ENCODE measurements around the gene TBC1D2B. TPM values are rescaled to one million over a fixed set of nuclear protein-coding genes. Genes with fewer than 3 reads are reported as not detected.
"Not testable (repeated sequence)": the region's sequence is repeated elsewhere in the genome, so short reads cannot be mapped to it uniquely, and the experiment has no call there.

Gene TBC1D2B
- total RNA-seq, 1 experiment from 2014 or later: 50.0 TPM

DNA sequence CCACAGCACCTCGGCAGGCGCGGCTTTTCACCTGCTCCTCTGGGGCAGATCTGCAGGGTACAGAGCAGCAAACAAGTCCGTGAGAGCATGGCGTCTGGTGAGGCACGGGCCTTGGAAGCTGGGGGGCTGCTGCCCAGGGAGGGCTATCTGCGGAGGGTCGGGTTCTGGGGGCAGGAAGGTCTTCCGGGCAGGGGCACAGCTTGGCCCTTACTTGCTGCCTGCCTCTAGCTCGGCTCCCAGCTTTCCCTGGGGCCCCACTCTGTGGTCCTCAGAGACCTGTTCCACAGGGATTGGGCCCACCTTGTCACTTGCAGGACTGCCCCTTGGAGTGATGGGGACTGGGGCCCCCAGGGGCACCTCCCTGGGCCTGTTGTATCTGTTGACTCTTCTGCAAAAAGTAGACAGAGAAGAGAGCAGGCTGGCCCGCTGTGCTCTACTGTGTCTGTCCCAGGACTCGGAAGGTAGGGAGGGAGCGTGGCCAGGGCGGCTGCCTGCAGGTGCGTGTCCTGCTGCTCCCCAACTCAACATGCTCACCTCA is 84.1 kb downstream of the TBC1D2B start:
- Mint-ChIP-seq H3K27ac (ENCODE audit: unreplicated experiment) (peak overlapping the region; percentile 55), H3K4me1 (ENCODE audit: low read depth, unreplicated experiment) (peaks cover 30% of the 10 kb centered on the region), H3K4me3 (ENCODE audit: low read depth, unreplicated experiment) (peak overlapping the region; percentile 54), H3K36me3 (ENCODE audit: insufficient read depth, unreplicated experiment) (peaks cover 45% of the 10 kb centered on the region), H3K27me3 (ENCODE audit: unreplicated experiment) (no peaks in the 10 kb centered on the region), H3K9me3 (ENCODE audit: low read depth, unreplicated experiment) (no peaks in the 10 kb centered on the region)
- DNase-seq: no peak
- intact Hi-C loops (cut with micrococcal nuclease; ENCODE audit: unreplicated experiment): no loop called here
- TF ChIP-seq, protein P1, sequence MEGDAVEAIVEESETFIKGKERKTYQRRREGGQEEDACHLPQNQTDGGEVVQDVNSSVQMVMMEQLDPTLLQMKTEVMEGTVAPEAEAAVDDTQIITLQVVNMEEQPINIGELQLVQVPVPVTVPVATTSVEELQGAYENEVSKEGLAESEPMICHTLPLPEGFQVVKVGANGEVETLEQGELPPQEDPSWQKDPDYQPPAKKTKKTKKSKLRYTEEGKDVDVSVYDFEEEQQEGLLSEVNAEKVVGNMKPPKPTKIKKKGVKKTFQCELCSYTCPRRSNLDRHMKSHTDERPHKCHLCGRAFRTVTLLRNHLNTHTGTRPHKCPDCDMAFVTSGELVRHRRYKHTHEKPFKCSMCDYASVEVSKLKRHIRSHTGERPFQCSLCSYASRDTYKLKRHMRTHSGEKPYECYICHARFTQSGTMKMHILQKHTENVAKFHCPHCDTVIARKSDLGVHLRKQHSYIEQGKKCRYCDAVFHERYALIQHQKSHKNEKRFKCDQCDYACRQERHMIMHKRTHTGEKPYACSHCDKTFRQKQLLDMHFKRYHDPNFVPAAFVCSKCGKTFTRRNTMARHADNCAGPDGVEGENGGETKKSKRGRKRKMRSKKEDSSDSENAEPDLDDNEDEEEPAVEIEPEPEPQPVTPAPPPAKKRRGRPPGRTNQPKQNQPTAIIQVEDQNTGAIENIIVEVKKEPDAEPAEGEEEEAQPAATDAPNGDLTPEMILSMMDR (IDR thresholded peaks at IDR 0.05; ENCODE audit: unreplicated experiment): no peak
- CTCF ChIA-PET: interaction anchor here (0.9 to 1.7 kb wide), 5 partner anchors 15 to 202 kb away, joined by 3 to 11 read pairs (median 4); no protein-coding TSS in a partner anchor
- no TSS peak for BruUV-seq (replicated peaks)

DNA sequence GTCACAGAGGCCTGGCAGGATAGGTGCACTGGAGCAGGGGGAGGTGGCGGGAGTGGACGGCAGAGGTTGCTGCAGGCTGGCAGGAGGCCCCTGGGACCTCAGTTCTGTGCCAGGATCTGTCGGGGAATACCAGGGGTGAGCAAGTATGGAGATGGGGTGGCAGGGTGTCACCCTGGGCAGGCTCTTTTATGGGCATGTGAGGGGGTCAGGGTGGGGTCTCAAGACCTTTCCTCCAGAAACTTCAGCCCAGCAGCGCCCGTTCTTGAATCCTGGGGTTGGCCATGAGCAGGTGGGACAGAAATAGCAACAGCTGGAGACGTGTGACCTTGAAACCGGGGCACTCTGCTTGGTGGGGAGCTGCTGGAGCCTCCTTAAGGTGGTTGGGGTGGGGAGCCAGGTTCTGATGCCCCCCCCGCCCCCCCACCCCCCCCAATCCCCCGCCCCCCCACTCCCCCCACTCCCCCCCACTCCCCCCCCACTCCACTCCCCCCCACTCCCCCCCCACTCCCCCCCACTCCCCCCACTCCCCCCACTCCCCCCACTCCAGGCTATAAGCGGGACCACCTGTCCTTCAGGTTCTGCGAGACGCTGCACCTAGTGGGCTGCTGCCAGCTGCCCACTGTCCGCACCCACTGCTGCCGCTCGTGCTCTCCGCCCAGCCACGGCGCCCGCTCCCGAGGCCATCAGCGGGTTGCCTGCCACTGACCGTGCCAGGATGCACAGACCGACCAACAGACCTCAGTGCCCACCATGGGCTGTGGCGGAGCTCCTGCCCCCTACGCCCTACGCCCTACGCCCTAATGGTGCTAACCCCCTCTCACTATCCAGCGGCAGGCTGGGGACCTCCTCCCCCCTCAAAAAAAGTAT is 84.9 kb downstream of the TBC1D2B start:
- Mint-ChIP-seq H3K9me3 (ENCODE audit: low read depth, unreplicated experiment) (no peaks in the 10 kb centered on the region), H3K4me3 (ENCODE audit: low read depth, unreplicated experiment) (no peak overlapping the region), H3K4me1 (ENCODE audit: low read depth, unreplicated experiment) (peaks cover 30% of the 10 kb centered on the region), H3K36me3 (ENCODE audit: insufficient read depth, unreplicated experiment) (peaks cover 41% of the 10 kb centered on the region), H3K27ac (ENCODE audit: unreplicated experiment) (peak overlapping the region; percentile 55), H3K27me3 (ENCODE audit: unreplicated experiment) (no peaks in the 10 kb centered on the region)
- intact Hi-C loops (cut with micrococcal nuclease; ENCODE audit: unreplicated experiment): no loop called here
- TF ChIP-seq, protein P1 (IDR thresholded peaks at IDR 0.05; ENCODE audit: unreplicated experiment): no peak
- no TSS peak for BruUV-seq (replicated peaks)
- CTCF ChIA-PET: no interaction called here
- DNase-seq: no peak

DNA sequence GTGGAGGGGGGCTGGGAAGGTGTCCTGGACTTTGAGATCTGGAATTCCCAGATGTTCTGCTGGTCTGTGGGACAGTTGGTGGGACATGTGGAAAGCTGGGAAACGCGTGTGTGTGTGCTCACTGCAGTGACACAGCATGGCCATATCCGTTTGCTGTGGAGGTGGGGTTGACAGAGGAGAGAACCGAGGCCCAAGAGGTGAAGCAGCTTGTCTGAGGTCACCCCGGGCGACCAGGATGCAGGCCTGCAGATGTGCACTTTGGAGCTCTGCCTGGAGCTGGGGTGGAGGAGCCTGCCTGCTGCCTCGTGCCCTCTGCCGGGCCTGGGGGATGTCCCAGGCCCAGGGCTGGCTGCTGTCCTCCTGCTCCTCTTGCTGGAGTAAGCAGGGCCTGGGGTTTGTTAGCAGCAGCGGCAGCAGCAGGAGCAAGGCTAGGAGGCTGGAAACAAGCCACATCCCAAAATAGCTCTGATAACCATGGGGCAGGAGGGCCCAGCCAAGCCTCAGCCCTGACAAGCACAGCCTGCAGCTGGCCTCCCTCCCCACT is 85.8 kb downstream of the TBC1D2B start:
- BruUV-seq (replicated peaks); DNase-seq; H3K9me3 Mint-ChIP-seq (ENCODE audit: low read depth, unreplicated experiment); H3K27me3 Mint-ChIP-seq (ENCODE audit: unreplicated experiment); CTCF ChIA-PET; H3K4me3 Mint-ChIP-seq (ENCODE audit: low read depth, unreplicated experiment); H3K27ac Mint-ChIP-seq (ENCODE audit: unreplicated experiment); intact Hi-C loops (cut with micrococcal nuclease; ENCODE audit: unreplicated experiment): not testable (repeated sequence)
- Mint-ChIP-seq H3K4me1 (ENCODE audit: low read depth, unreplicated experiment) (peaks cover 30% of the 10 kb centered on the region), H3K36me3 (ENCODE audit: insufficient read depth, unreplicated experiment) (peaks cover 34% of the 10 kb centered on the region)

DNA sequence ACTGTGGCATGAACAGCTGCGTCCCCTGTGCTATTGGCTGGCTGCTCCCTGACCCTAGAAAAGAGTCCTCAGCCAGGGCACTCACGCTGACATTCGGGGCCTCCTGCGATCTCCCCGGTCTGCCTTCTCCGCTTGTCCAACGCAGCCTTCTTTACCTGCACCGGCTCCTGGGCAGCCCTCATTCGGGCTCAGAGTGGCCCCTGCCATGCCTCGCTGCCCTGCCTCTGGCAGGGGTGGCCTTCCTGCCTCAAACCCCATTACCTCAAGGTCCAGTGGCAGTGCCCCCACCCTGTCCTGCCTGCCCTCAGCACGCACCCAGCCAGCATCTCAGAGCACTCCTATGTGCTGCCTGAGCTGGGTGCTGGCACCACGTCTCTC is 86.5 kb downstream of the TBC1D2B start:
- Mint-ChIP-seq H3K9me3 (ENCODE audit: low read depth, unreplicated experiment) (no peaks in the 10 kb centered on the region), H3K4me3 (ENCODE audit: low read depth, unreplicated experiment) (no peak overlapping the region), H3K27ac (ENCODE audit: unreplicated experiment) (no peak overlapping the region), H3K4me1 (ENCODE audit: low read depth, unreplicated experiment) (peaks cover 30% of the 10 kb centered on the region), H3K27me3 (ENCODE audit: unreplicated experiment) (no peaks in the 10 kb centered on the region), H3K36me3 (ENCODE audit: insufficient read depth, unreplicated experiment) (peaks cover 34% of the 10 kb centered on the region)
- TF ChIP-seq, protein P1 (IDR thresholded peaks at IDR 0.05; ENCODE audit: unreplicated experiment): no peak
- BruUV-seq (replicated peaks): no TSS peak
- CTCF ChIA-PET: no interaction called here
- DNase-seq: no peak
- intact Hi-C loops (cut with micrococcal nuclease; ENCODE audit: unreplicated experiment): no loop called here
